HG03066 (cell line): Measurements from ENCODE around the gene ZNF587B.
"Not testable (repeated sequence)": the region's sequence is repeated elsewhere in the genome, so short reads cannot be mapped to it uniquely, and the experiment has no call there.

Experiments used
- ATAC-seq: cut with Tn5 transposase; IDR thresholded peaks from one replicate; pipeline ENCODE4 v1.9.1; 2021; ENCODE audit warnings: low read depth; ENCODE audit not compliant: unreplicated experiment

ZNF587B gene

GRCh38 chr19:57830071-57830602 is at the start of gene ZNF587B:
ZNF587B (plus strand) TSS chr19:57830299; CDS start chr19:57830529, 230 bp downstream.
- no peak for ATAC-seq

- no peak for ATAC-seq
Measured at GRCh38 chr19:57786286-57786685, 43.8 kb upstream of the ZNF587B start.

GRCh38 chr19:57786906-57787305 is 43.2 kb upstream of the ZNF587B start:
- no peak for ATAC-seq

- ATAC-seq, result no peak
Measured at GRCh38 chr19:57788114-57788692, 41.9 kb upstream of the ZNF587B start.

- no peak for ATAC-seq
Measured at GRCh38 chr19:57789288-57789687, 40.8 kb upstream of the ZNF587B start.

GRCh38 chr19:57796580-57796979 is 33.5 kb upstream of the ZNF587B start:
- ATAC-seq, result not testable (repeated sequence)

- ATAC-seq, result no peak
Measured at GRCh38 chr19:57800696-57801095, 29.4 kb upstream of the ZNF587B start.

- no peak for ATAC-seq
Measured at GRCh38 chr19:57802269-57802668, 27.8 kb upstream of the ZNF587B start.

GRCh38 chr19:57803265-57803593 is 26.9 kb upstream of the ZNF587B start:
- ATAC-seq, result no peak

GRCh38 chr19:57803594-57804325 is 26.3 kb upstream of the ZNF587B start:
- ATAC-seq, result no peak

GRCh38 chr19:57807541-57807940 is 22.6 kb upstream of the ZNF587B start:
- ATAC-seq, result no peak

GRCh38 chr19:57810410-57811295 is 19.4 kb upstream of the ZNF587B start:
- not testable (repeated sequence) for ATAC-seq

GRCh38 chr19:57812226-57812625 is 17.9 kb upstream of the ZNF587B start:
- no peak for ATAC-seq

- not testable (repeated sequence) for ATAC-seq
Measured at GRCh38 chr19:57812975-57813820, 16.9 kb upstream of the ZNF587B start.

- ATAC-seq, result no peak
Measured at GRCh38 chr19:57813919-57814504, 16.1 kb upstream of the ZNF587B start.

- ATAC-seq, result peak; percentile 55
Measured at GRCh38 chr19:57814505-57815246, 15.4 kb upstream of the ZNF587B start, which contains the start of gene ZNF552. ZNF552 (minus strand) TSS chr19:57814913; CDS start chr19:57814743, 170 bp downstream.

GRCh38 chr19:57815247-57816075 is 14.6 kb upstream of the ZNF587B start:
- ATAC-seq, result no peak

- ATAC-seq, result no peak
Measured at GRCh38 chr19:57816652-57817051, 13.4 kb upstream of the ZNF587B start.
